ENCODE data around the gene TSPAN12. TPM values are rescaled to one million over a fixed set of nuclear protein-coding genes. Genes with fewer than 3 reads are reported as not detected.

The TSPAN12 gene
- total RNA-seq, 1 donor from 2014 or later: 13.0 TPM

DNA sequence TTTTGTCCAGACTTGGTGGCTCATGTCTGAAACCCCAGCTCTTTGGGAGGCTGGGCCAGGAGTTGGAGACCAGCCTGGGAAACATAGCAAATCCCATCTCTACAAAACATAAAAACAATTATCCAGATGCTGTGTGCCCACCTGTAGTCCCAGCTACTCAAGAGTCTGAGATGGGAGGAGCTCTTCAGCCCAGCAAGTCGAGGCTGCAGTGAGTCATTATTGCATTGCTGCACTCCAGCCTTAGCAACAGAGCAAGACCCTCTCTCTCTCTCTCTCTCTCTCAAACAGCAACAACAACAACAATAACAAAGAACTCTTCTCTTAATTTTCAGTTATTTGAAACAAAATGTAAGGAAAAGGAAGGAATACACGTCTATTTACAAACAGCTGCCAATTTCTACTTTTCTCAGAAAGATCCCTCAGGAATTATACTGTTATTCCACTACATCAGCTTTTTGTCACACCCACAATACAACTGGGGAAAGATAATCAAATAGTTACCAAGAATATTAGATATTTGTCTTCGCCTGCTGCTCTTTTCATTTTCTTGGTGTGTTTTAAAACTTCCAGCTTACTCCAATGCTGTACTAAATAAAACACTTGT is 5.1 kb upstream of the TSPAN12 start:
- no peaks in the 10 kb centered on the region for H3K4me1 ChIP-seq (ENCODE audit: insufficient read depth, low read length)
- DNase-seq (ENCODE audit: low read depth) (no peak), FAIRE-seq (no peak)
- no peak overlapping the region for H3K9ac ChIP-seq (ENCODE audit: low read length)
- no peak overlapping the region for H3K27ac ChIP-seq (ENCODE audit: low read depth, low read length)
- H3K9me3 Mint-ChIP-seq (ENCODE audit: unreplicated experiment): no peaks in the 10 kb centered on the region
- no peaks in the 10 kb centered on the region for H3K9me3 ChIP-seq (ENCODE audit: insufficient read depth, low read depth, low read length)
- no peak overlapping the region for H3K4me3 ChIP-seq (ENCODE audit: insufficient read depth, low read depth, low read length)
- H3K36me3 Mint-ChIP-seq (ENCODE audit: low read depth, unreplicated experiment): no peaks in the 10 kb centered on the region
- no peak overlapping the region for H3K4me3 Mint-ChIP-seq (ENCODE audit: unreplicated experiment)
- no peaks in the 10 kb centered on the region for H3K36me3 ChIP-seq (ENCODE audit: insufficient read depth, low read length)
- no peaks in the 10 kb centered on the region for H3K27me3 ChIP-seq (ENCODE audit: insufficient read depth, low read length)
- TF ChIP-seq, protein P1, sequence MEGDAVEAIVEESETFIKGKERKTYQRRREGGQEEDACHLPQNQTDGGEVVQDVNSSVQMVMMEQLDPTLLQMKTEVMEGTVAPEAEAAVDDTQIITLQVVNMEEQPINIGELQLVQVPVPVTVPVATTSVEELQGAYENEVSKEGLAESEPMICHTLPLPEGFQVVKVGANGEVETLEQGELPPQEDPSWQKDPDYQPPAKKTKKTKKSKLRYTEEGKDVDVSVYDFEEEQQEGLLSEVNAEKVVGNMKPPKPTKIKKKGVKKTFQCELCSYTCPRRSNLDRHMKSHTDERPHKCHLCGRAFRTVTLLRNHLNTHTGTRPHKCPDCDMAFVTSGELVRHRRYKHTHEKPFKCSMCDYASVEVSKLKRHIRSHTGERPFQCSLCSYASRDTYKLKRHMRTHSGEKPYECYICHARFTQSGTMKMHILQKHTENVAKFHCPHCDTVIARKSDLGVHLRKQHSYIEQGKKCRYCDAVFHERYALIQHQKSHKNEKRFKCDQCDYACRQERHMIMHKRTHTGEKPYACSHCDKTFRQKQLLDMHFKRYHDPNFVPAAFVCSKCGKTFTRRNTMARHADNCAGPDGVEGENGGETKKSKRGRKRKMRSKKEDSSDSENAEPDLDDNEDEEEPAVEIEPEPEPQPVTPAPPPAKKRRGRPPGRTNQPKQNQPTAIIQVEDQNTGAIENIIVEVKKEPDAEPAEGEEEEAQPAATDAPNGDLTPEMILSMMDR (IDR thresholded peaks at IDR 0.05; ENCODE audit: insufficient read depth, low read depth, low read length): no peak
- TF ChIP-seq EZH2 (IDR thresholded peaks at IDR 0.05; ENCODE audit: insufficient read depth, low read length): no peak
- no peaks in the 10 kb centered on the region for H3K27me3 Mint-ChIP-seq (ENCODE audit: low read depth, unreplicated experiment)
- H3K4me2 ChIP-seq (ENCODE audit: low read length): no peak overlapping the region
- H4K20me1 ChIP-seq (ENCODE audit: insufficient read depth, low read length): no peaks in the 10 kb centered on the region
- no peak overlapping the region for H2AFZ ChIP-seq (ENCODE audit: low read depth, low read length)
- H3K27ac Mint-ChIP-seq (ENCODE audit: unreplicated experiment): no peak overlapping the region
- H3K79me2 ChIP-seq (ENCODE audit: insufficient read depth, low read length): no peaks in the 10 kb centered on the region
- H3K4me1 Mint-ChIP-seq (ENCODE audit: low read depth, unreplicated experiment): peaks cover 9% of the 10 kb centered on the region

DNA sequence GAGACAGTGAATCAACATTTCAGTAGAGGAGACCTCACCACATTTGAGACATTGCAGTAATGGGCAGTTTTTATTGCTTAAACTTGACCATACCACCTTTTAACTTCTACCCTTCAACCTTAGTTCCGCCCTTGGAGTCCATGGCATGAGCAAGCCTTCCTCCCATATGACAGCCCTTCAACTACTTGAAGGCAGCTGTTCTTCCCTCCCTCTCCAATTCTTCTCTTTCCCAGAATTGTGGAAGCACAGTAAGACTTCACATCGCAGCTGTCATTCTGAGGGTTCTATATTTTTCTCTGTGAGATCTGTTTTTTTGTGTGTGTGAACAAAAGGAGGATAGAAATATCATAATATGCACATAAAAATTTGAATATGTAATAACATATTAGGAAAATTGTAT is 2.2 kb upstream of the TSPAN12 start:
- FAIRE-seq (no peak), DNase-seq (ENCODE audit: low read depth) (no peak)

DNA sequence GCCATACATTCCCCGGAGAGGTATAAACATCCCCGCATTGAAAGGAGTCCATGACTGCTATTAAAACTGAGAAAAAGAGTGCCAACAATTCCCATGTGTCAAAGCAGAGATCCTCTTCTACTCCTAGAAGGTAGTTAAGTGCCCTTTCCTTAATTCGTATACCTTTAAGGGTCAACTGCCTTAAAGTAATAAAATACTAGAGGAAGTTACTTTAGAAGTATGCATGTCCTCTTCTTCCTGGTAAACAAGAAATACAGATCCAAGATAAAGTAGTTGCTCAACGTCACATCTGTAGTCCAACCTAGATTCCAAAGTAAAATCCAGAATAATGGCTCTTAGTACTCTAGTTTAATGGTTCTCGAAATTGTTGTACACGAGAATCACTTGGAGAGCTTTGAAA is 1.5 kb upstream of the TSPAN12 start:
- Mint-ChIP-seq H3K27ac (ENCODE audit: unreplicated experiment) (no peak overlapping the region), H3K27me3 (ENCODE audit: low read depth, unreplicated experiment) (no peaks in the 10 kb centered on the region), H3K4me3 (ENCODE audit: unreplicated experiment) (no peak overlapping the region), H3K9me3 (ENCODE audit: unreplicated experiment) (no peaks in the 10 kb centered on the region), H3K4me1 (ENCODE audit: low read depth, unreplicated experiment) (peaks cover 3% of the 10 kb centered on the region), H3K36me3 (ENCODE audit: low read depth, unreplicated experiment) (no peaks in the 10 kb centered on the region)
- Histone ChIP-seq H2AFZ (ENCODE audit: low read depth, low read length) (no peak overlapping the region), H3K9me3 (ENCODE audit: insufficient read depth, low read depth, low read length) (no peaks in the 10 kb centered on the region), H3K27ac (ENCODE audit: low read depth, low read length) (no peak overlapping the region), H3K36me3 (ENCODE audit: insufficient read depth, low read length) (no peaks in the 10 kb centered on the region), H3K4me2 (ENCODE audit: low read length) (no peak overlapping the region), H4K20me1 (ENCODE audit: insufficient read depth, low read length) (no peaks in the 10 kb centered on the region), H3K4me1 (ENCODE audit: insufficient read depth, low read length) (peaks cover 6% of the 10 kb centered on the region), H3K9ac (ENCODE audit: low read length) (no peak overlapping the region), H3K27me3 (ENCODE audit: insufficient read depth, low read length) (no peaks in the 10 kb centered on the region), H3K79me2 (ENCODE audit: insufficient read depth, low read length) (no peaks in the 10 kb centered on the region), H3K4me3 (ENCODE audit: insufficient read depth, low read depth, low read length) (no peak overlapping the region)
- FAIRE-seq (no peak), DNase-seq (ENCODE audit: low read depth) (no peak)
- TF ChIP-seq EZH2 (IDR thresholded peaks at IDR 0.05; ENCODE audit: insufficient read depth, low read length): no peak
- TF ChIP-seq, protein P1 (IDR thresholded peaks at IDR 0.05; ENCODE audit: insufficient read depth, low read depth, low read length): no peak

More for the DNA sequence above, 2.2 kb upstream of the TSPAN12 start:
- no peak overlapping the region for H3K27ac Mint-ChIP-seq (ENCODE audit: unreplicated experiment)
- no peak overlapping the region for H3K4me3 Mint-ChIP-seq (ENCODE audit: unreplicated experiment)
- no peaks in the 10 kb centered on the region for H3K27me3 Mint-ChIP-seq (ENCODE audit: low read depth, unreplicated experiment)
- Histone ChIP-seq H2AFZ (ENCODE audit: low read depth, low read length) (no peak overlapping the region), H3K9me3 (ENCODE audit: insufficient read depth, low read depth, low read length) (no peaks in the 10 kb centered on the region), H3K4me1 (ENCODE audit: insufficient read depth, low read length) (peaks cover 6% of the 10 kb centered on the region), H3K27me3 (ENCODE audit: insufficient read depth, low read length) (no peaks in the 10 kb centered on the region), H3K9ac (ENCODE audit: low read length) (no peak overlapping the region), H3K4me2 (ENCODE audit: low read length) (no peak overlapping the region), H3K79me2 (ENCODE audit: insufficient read depth, low read length) (no peaks in the 10 kb centered on the region), H3K27ac (ENCODE audit: low read depth, low read length) (no peak overlapping the region), H3K4me3 (ENCODE audit: insufficient read depth, low read depth, low read length) (no peak overlapping the region), H3K36me3 (ENCODE audit: insufficient read depth, low read length) (no peaks in the 10 kb centered on the region), H4K20me1 (ENCODE audit: insufficient read depth, low read length) (no peaks in the 10 kb centered on the region)
- H3K9me3 Mint-ChIP-seq (ENCODE audit: unreplicated experiment): no peaks in the 10 kb centered on the region
- TF ChIP-seq EZH2 (IDR thresholded peaks at IDR 0.05; ENCODE audit: insufficient read depth, low read length): no peak
- TF ChIP-seq, protein P1 (IDR thresholded peaks at IDR 0.05; ENCODE audit: insufficient read depth, low read depth, low read length): no peak
- H3K36me3 Mint-ChIP-seq (ENCODE audit: low read depth, unreplicated experiment): no peaks in the 10 kb centered on the region
- peaks cover 3% of the 10 kb centered on the region for H3K4me1 Mint-ChIP-seq (ENCODE audit: low read depth, unreplicated experiment)

Measured in astrocyte (in vitro differentiated cells and primary cell).